ENCODE measurements around the gene COL26A1.

Gene COL26A1

DNA sequence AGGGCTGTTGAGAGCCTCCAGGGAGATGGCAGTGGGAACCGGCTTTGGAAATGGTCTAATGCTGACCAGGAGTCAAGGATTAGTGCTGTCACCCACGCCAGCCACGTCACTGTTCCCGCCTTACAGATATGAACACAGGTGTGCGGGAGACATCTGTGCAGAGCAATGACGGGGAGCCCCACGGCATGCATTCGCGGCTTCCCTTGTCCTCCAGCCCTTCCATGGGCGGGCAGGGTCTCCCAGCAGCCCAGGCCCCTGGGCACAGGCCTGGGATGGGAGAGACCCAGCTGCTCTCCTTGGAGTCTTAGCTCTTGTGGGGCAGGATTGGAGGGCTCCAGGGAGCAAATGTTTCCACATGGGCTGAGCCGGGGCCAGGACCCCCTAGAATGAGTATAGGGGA is 172.2 kb downstream of the COL26A1 start:
- no peak for DNase-seq (ENCODE audit: low spot score)

DNA sequence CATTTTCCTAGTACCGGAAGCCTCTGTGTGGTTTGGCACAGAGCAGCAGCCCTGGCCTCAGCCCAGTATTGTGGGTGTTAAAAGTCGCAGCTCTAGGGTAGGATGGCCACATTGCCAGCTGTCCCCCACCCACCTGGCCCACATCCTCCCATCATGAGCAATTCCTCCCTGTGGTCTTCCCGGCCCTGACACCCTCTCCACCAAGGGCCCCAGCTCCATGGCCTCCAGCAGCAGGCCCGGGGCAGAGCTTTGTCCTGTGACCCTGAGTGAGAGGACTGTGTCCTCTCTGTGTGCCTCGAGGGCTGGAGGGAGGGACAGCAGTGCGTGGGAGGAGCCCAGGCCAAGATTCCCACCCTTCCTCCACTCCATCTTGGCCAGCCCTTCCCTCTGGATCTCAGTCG is 172.7 kb downstream of the COL26A1 start:
- no peak for DNase-seq (ENCODE audit: low spot score)

DNA sequence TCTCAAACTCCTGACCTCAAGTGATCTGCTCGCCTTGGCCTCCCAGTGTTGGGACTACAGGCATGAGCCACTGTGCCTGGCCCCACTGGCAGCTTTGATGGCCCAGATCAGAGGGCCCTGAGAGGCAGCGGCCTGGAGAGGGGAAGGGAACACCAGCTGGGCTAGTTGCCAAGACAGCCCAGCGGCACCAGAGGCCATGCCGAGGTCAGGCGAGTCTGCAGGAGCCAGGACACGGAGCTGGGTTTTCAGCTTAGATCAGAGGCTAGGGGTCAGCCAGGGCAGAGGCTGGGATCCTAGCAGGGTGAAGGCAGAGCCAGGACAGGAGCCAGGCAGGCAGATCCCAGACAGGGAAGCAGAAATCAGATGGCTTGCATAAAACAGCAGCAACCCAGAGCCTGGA is 173.6 kb downstream of the COL26A1 start:
- DNase-seq (ENCODE audit: low spot score) = no peak

DNA sequence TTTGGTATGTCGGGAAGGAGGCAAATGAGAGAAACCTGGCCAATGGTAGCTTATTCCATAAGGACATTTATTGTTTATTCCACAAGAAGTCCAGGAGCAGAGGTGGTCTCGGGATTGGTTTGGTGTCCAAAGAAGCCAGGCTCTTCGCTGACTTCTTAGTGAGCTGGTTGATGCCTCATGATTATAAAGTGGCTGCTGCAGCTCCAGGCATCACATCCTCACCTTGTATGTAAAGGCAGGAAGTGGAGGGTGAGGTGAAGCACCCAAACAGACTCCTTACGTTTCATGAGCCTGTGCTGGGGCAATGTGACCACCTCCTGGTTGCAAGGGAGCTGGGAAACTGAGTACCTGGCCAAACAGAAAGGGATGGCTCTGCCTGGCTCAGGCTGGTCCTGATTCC is 174.0 kb downstream of the COL26A1 start:
- no peak for DNase-seq (ENCODE audit: low spot score)

DNA sequence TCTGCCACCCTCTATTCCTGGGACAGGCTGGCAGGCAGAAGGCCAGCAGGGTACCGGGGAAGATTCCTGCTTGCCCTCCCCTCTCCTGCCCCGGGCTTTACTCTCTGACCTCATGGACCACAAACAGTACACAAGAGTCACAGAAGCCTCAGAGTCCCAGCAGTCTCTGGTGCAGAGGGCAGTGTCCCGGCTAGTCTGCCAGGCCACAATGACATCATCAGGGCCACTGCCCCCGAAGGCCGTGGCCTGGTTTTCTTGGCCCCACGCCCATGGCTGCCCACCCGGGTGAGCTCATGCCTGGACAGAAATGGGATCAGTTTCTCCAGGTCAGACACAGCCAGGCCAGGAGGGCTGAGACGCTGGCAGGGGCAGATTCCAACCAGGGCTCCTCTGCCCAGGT is 174.5 kb downstream of the COL26A1 start:
- no peak for DNase-seq (ENCODE audit: low spot score)

DNA sequence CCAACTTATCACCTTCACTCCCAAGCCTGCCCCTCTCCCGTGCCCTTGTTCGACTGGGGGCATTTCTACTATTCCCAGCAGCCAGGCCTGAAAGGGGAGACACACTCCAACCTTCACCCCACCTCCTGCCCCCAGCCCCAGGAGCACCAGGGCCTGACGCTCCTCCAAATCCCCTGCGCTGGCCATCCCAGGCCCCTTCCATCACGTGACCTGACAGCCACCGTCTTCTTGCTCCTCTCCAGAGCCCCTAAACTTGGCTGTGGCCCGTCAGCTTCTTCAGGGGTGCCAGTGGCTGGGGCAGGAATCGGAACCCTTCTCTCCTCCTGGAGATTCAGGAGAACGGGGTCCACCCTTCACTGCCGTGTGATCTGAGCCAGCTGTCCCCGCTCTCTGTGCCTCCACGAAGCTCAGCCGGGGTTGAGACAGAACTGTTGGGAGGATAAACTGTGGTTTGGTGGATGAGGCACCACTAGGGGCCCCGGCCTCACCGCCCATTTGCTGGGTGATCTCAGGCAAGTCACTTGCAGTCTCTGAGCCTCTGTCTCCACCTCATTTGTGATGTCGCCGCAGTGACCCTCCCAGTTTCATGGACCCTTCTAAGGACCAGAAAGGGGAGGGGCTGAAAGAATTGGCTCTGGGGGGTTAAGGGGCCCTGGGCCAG is 175.4 kb downstream of the COL26A1 start:
- DNase-seq (ENCODE audit: low spot score) = no peak

DNA sequence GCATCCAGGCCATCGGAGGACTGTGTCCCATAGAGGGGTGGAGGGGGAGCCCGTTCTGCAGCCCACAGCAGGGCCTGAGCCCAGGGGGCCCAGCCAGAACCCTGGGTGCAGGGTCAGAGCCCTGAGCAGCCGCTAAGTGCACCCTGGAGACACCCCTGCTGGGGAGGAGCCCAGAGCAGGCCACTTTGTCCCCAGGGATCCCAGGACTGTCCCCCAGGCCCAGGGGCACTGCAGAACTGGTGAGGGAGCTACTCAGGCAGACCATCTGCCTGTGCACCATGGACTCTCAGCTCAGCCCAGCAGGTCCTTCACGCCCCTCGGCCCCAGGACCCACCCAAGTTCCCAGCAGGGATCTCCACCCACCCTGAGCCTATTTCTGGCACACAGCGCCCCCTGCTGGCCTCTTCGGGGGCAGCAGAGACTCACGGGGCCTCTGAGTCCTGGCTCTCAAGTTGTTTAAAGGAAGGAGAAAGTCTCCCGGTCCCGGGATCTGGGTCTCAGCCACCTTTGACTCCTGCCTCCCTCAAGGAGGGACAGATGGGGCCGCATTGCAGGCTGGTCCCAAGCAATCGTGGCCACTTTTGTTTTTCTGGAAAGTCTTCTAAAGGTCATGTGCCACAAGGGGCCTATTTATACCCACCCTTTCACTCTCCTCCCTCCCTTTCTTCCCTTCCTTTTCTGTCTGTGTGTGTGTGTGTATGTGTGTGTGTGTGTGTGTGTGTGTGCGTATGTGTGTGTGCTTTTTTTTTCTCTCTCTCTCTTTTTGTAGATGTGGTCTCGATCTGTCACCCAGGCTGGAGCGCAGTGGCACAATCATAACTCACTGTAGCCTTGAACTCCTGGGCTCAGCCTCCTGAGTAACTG is 176.2 kb downstream of the COL26A1 start:
- peak; percentile 96 for DNase-seq (ENCODE audit: low spot score)

DNA sequence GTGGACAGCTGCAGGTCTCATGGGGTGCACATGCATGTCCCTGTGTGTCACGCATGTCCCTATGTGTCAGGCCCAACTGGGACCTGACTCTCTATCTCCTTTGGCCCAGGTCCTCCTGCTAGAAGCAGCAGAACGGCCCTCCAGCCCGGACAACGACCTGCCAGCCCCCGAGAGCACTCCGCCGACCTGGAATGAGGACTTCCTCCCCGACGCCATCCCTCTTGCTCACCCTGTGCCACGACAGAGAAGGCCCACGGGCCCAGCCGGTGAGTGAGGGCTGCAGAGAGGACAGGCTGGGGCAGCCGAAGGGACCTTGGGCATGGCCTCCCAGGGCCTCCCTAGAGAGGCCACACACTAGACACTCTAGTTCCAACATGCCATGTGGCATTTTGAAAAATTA is 177.1 kb downstream of the COL26A1 start:
- DNase-seq (ENCODE audit: low spot score) = no peak

DNA sequence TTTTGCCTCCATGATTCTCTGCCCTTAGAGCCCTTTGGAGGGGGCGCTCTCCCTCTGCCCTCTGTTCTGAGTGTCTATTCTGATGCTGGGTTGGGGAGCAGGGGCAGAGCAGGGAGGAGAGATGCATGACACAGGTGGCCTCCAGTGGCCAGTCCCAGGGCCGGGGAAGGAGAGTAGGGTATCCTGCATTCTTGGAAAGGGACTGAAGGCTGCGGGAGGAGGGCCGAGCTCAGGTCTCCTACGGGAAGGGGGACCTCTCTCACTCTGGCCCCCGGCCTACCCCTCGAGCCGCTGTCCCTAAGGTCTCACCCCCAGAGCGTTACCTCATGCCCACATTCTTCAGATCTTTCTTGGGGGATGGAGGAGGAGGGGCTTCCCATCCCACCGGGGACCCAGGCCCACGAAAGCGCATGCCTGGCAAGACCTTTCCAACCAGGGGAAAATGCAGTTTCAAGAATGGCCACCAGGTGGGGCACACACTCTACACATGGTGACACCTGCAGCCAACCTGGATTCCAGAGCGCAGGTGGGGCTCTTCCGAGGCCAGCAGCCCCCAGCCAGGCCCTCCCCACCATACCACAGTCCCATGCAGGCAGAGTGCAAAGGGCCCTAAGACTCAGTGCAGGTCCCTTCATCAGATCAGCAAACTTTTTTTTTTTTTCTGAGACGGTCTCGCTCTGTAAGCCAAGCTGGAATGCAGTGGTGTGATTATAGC is 180.0 kb downstream of the COL26A1 start:
- DNase-seq (ENCODE audit: low spot score) = peak; percentile 85

DNA sequence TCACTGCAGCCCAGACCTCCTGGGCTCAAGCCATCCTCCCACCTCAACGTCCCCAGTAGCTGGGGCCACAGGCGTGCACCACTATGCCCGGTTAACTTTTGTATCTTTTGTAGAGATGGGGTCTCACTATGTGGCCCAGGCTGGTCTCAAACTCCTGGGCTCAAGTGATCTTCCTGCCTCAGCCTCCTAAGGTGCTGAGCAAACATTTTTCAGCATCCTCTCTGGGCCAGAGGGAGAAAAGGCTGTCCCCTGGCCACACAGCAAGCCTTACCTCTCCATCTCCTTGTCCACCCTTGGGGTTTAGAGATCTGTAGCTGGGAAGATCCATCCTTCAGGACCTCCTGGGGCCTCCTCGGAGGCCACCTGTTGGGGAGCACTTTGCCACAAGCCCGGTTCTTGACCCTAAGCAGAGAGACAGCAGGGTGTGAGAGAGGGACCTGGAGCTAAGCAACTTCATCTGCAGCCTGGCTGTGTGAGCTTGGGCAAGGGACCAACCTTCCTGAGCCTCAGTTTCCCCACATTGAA is 180.6 kb downstream of the COL26A1 start:
- DNase-seq (ENCODE audit: low spot score) = no peak

DNA sequence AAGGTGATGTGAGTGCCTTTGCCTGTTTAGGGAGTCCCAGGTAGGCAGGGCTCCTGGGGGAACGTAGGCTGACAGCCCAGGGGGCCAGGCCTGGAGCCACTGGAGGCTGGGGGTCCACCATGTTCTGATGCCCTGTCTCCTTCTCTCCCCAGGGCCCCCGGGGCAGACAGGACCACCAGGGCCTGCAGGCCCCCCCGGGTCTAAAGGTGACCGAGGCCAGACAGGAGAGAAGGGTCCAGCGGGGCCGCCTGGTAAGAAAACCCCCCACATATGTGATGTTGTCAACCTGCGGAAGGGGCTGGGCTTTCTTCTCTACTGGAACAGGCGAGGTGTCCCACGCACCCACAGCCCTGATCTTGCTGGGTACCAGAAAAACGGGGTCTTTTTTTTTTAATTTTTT is 181.2 kb downstream of the COL26A1 start:
- DNase-seq (ENCODE audit: low spot score) = no peak

DNA sequence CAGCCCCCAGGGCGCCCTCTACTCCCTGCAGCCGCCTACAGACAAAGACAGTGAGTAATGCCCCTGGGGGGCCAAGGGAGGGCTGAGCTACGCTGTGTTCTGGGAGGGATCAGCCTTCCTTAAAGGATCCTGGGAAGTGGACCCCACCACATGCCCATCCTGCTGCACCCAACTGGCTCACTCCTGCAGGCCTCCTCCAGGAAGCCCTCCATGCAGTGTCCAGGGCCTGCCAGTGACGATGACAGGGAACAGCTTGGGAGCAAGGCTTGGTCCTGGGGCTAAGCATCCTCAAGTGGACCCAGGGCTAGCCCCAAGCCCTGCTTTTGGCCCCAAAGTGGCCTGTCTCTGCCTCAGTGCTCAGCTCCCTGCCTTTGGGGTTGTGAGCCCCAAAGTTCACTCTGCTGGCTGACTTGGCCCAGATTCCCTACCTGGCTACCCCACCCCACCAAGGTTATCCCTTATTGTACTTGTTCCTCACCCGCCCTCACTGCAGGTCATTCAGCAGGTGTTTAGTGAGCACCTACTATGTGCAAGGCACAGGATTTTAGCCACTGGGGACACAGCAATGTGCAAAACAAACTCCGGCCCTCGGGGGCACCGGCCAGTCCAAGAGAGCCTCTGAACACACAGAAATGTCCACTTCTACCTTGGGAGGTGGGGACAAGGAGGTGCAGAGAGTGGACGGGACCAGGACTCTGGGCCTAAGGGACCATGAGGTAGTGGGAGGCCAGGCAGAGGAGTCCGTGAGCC is 182.9 kb downstream of the COL26A1 start:
- no peak for DNase-seq (ENCODE audit: low spot score)

DNA sequence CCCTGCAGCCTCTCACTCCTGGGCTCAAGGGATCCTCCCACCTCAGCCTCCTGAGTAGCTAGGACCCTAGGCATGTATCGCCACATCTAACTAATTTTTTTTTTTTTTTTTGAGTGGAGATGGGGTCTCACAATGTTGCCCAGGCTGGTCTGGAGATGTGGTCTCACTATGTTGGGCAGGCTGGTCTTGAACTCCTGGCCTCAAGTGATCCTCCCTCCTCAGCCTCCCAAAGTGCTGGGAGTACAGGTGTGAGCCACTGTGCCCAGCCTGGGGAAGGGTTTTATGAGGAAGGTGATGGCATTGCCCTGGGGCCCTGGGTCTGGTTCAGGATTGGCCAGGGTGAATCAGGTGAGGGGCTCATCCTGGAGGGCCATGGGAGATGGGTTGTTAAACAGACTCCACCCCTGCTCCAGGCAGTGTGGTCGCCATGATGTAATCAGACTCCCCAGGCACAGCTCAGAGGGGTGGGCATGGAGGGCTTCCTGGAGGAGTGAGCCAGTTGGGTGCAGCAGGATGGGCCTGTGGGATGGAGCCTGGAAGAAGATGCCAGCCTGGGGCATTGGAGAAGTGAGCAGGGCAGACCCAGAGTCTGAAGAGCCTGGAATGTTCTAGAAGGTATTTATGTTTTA is 183.7 kb downstream of the COL26A1 start:
- no peak for DNase-seq (ENCODE audit: low spot score)

DNA sequence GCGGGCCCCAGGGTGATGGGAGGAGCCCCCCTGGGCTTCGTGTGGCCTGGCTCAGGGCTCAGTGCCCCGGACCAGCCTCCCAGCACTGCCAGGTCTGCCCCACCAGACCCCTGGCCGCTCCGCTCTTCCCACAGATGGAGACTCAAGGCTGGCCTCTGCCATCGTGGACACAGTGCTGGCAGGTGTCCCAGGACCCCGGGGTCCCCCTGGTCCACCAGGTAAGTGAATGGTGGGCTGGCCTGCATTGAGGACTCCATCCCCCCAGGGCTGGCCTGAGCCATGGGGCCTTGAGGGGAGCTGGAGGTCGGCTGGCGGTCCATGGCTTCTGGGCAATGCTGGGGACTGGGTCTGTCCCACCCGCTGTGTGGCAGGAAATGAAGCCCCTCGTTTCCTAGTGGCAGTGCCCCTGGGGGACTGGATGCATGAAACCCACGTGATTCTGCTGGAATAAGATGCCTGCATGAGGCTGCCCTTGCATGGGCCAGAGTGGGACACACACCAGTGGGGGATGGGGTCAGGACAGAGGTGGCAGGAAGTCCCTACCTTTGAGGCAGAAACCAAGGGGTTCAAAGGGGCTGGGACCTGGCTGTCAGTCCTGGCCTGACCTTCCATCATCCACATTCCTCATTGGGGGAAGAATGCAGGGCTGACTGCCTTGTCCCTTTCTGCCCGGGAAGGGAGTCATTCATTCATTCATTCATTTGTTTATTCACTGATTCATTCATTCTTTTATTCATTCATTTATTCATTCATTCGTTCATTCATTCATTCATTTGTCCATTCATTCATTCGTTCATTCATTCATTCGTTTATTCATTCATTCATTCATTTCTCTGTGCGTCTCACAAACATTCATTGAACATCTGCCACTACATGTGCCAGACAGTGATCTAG is 184.6 kb downstream of the COL26A1 start:
- no peak for DNase-seq (ENCODE audit: low spot score)

DNA sequence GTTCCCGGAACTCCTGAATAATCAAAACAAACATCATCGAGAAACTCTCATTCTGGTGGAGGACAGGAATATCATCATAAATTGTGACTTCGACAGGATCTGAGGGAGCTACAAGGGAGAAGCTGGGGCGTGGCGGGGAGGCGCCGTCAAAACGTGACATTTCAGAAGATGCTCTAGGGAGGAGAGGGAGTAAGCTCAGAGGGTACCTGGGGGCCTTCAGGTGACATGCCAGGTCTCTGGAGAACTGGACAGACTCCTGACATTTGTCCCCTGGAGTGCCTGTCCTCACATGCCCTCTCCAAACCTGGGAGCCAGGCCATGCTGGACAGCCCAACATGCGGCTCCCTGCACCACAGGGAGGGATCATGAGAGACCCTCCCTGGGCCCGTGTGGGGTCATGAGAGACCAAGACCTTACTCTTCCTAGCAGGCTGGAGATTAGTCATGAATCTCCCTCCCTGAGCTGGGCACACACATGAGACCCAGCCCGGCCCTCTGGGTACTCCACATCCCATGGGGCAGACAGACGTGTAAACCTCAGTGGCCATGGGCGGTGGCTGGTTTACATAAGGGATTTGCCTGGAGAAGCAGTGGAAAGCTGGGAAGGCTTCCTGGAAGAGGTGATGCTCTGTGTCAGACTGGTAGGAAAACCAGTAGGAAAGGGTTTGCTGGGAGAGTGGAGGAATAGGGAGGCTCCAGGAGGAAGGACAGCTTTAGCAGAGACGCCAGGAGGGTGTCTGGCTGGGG is 185.4 kb downstream of the COL26A1 start:
- no peak for DNase-seq (ENCODE audit: low spot score)

DNA sequence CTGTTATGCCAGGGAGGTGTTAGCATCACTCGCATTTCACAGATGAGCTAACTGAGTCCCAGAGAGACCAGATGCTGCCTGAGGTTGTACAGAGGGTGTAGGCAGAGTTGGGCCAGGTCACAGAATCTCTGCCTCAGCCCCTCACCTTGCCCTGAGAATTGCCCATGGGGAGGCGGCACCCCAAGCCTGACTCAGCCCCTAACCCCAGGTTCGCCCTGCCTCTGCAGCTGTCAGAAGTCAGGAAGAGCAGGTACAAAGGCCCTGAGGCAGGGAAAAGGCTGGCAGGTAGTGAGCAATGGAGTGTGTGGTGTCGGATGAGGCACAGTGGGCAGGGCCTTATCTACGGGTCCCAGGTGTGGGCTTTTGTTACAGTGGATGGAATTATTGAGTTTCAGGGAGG is 187.1 kb downstream of the COL26A1 start:
- no peak for DNase-seq (ENCODE audit: low spot score)

DNA sequence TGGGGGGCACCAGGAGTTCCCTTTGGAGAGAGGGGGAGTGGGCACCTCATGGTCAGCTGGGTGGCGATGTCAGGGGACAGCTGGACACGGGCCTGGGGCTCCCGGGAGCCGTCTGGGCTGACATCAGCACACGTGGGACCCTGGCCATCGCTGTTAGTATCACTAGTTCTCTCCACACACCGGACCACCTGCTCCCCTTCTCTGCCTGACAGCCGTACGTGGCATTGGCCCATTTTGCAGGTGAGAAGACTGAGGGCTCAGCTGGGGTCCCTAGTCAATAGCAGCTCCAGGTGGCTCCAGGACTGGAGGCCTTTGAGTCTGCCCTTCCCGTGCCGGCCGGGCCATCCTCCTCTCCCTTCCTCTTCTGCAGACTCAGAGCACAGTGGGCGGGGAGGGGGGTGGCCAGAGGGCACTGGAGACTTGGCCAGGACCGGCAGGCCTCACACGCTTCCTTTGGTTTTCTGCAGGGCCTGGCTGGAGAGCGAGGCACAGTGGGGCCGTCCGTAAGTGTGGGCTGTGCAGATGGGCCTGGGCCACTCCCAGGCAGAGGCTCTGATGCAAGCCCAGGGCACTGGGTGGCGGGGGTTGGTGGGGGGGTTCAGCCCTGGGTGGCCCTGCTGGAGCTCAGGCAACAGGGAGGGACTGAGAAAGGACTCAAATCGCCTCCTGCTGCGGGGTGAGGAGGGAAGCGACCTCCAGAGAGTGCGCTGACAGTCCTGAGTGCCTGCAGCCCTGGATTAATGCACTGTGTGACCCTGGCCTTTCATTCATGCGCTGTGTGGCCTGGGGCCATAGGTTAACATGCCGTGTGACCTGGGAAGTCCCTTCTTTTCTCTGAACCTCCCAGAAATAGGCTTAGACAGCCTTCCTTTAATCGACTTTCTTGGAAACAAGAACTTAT is 188.2 kb downstream of the COL26A1 start:
- DNase-seq (ENCODE audit: low spot score) = no peak

DNA sequence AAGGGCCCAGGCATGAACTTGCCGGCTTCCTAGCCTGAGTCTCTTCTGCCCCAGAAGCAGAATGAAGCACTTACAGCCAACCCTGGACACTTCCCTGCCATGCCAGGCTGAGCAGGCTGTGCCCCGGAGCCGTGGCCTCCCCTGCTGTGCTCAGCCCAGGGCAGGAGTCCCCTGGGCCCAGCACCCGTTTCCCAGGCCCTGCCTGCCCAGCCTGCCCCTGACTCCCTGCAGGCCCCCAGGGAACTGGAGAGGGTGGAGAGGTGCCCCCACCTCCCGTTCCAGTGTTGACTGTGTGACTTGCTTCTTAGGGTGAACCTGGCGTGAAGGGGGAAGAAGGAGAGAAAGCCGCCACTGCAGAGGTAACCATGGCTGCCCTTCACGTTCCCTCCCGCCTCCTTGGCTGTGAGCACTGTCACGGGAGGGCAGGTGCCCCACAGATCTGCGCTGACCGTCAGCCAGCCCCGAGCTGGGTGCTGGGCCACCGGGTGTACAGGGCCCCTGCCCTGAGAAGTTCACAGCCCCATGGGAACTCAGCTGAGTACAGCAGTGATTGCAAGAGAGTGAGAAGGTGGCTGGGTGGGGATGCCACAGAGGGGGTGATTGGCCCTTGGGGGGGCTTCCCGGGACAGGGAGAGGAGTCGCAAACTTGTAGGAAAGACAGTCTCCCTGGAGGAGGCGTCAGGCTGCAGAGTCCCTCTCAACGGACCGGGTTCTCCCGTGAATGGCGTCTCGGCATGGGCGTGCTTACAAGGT is 190.5 kb downstream of the COL26A1 start:
- DNase-seq (ENCODE audit: low spot score) = no peak

Data from HuH-7 (cell line).